Fibroblast of the aortic adventitia (primary cell): Measurements from ENCODE around the gene KDSR. TPM values are rescaled to one million over a fixed set of nuclear protein-coding genes. Genes with fewer than 3 reads are reported as not detected.
A peak's percentile ranks its signal among the peaks of the same experiment; 100 is the strongest.

Experiments used
- DNase-seq: peaks from one replicate; pipeline ENCODE4 v3.0.0-alpha.2; 2010; ENCODE audit warnings: low read depth
- H3K4me3 ChIP-seq: 2 replicates; pipeline ENCODE4 v1.5.1; 2011; ENCODE audit warnings: low read depth, mild to moderate bottlenecking, control low read depth, low read length, moderate library complexity
- CTCF ChIP-seq: IDR thresholded peaks from 2 replicates; pipeline ENCODE4 v1.5.1; 2011; ENCODE audit warnings: mild to moderate bottlenecking, low read length, control low read depth, inconsistent platforms; ENCODE audit not compliant: insufficient read depth
- total RNA-seq: library from RNA; depleted of rRNA; stranded (reverse); fragments of >200 nt; gene quantifications from 2 replicates; pipeline ENCODE4 v1.2.3, GENCODE V29; 2012; ENCODE audit warnings: low replicate concordance

The KDSR gene
- total RNA-seq, 1 donor = 55.0 TPM

- no peak overlapping the region for H3K4me3 ChIP-seq
- DNase-seq = no peak
- no peak for TF ChIP-seq CTCF
Measured at GRCh38 chr18:63382843-63383242, 15.8 kb upstream of the KDSR start.

- no peak overlapping the region for H3K4me3 ChIP-seq
- no peak for TF ChIP-seq CTCF
- no peak for DNase-seq
Measured at GRCh38 chr18:63379639-63379962, 12.6 kb upstream of the KDSR start.

- H3K4me3 ChIP-seq = no peak overlapping the region
- DNase-seq = no peak
- no peak for TF ChIP-seq CTCF
Measured at GRCh38 chr18:63378919-63379638, 12.1 kb upstream of the KDSR start.

GRCh38 chr18:63377275-63377980 lies 10.4 kb upstream of the KDSR start:
- no peak for TF ChIP-seq CTCF
- no peak for DNase-seq
- no peak overlapping the region for H3K4me3 ChIP-seq

- peak; percentile 83 for DNase-seq
Measured at GRCh38 chr18:63376538-63376937, 9.5 kb upstream of the KDSR start.

GRCh38 chr18:63374540-63374939 lies 7.5 kb upstream of the KDSR start:
- DNase-seq = peak; percentile 52
- TF ChIP-seq CTCF = no peak
- no peak overlapping the region for H3K4me3 ChIP-seq

More at GRCh38 chr18:63376538-63376937, 9.5 kb upstream of the KDSR start:
- no peak overlapping the region for H3K4me3 ChIP-seq
- TF ChIP-seq CTCF = no peak
